NCI-H2227 (cell line): ENCODE measurements around the gene RBM38.

Source experiments
- DNase-seq: peaks from one replicate; lab custom pipeline; 2025; ENCODE audit not compliant: unreplicated experiment; lab: John Stamatoyannopoulos, UW

RBM38 gene

GRCh38 chr20:57389695-57390603 lies 1.2 kb upstream of the RBM38 start:
- DNase-seq = no peak

DNA sequence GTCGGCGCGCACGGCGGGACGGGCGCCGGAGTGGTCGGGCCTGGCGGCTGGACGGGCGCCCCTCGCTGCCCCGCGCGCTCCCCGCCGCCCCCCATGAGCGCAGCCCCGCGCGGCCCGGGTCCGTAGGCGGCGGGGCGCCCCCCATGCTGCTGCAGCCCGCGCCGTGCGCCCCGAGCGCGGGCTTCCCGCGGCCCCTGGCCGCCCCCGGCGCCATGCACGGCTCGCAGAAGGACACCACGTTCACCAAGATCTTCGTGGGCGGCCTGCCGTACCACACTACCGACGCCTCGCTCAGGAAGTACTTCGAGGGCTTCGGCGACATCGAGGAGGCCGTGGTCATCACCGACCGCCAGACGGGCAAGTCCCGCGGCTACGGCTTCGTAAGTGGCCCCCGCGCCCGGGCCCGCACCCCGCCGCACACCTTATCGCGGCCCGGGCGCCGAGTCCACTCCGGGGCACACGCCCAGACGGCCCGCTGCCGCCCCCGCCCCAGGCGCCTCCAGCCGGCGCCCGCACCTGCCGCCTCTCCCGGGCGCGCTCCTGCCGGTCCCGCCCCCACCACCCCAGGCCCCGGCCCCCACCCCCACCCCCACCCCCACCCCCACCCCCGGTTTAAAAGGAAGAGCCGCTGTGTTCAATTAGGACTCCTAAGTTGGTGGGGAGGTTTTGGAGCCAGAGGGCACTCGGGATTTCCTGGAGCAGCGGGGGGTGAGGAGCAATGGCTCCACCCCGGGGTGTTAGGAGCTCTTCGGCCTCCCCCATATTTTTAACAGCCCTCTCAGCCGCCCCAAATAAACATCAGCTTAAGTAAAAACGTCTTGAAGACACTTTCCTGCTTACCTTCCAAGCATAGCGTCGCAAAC lies 474 bp downstream of the RBM38 start:
- peak; percentile 48 for DNase-seq

GRCh38 chr20:57392512-57393271 lies 1.5 kb downstream of the RBM38 start:
- DNase-seq = no peak

GRCh38 chr20:57393321-57394120 lies 2.3 kb downstream of the RBM38 start:
- DNase-seq = no peak

GRCh38 chr20:57394121-57395082 lies 3.2 kb downstream of the RBM38 start:
- DNase-seq = no peak

DNA sequence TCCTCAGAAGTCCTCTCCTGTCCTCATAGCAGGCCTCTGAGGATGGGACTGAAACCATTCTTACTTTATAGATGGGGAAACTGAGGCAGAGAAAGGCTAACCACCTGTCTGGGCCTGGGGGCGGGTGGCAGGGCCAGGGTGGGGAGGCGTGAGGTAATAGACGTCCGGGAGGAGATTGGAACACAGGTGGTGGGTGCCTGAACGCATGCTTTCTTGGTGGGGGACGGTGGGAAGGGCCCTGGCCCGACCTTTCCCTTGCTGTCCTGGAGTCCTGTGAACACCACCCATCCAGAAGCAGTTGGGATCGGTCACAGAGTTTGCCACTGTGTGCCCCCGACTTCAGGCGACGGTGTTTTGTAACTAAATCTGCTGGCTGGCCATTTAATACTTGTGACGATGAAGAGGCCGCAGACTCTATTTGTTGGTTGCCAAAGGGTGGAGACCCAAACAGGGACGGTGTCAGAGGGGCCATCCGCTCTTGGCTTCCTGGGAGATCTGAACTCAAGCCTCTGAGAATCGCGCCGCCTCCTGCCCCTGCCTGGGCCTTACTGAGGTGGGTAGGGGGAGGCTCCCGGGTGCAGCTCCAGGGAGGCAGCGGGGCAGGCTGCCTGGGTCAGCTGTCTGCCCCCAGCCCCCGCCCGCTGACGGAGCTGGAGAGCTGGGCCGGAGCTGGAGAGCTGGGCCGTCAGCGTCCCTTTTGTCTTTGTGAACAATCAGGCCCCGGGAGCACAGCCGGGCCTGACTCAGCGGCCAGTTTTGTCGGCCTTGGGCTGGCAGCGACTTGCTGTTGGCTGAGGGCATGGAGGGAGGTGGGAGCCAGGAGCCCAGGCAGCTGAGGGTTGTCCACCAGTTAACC lies 4.1 kb downstream of the RBM38 start:
- DNase-seq = no peak

DNA sequence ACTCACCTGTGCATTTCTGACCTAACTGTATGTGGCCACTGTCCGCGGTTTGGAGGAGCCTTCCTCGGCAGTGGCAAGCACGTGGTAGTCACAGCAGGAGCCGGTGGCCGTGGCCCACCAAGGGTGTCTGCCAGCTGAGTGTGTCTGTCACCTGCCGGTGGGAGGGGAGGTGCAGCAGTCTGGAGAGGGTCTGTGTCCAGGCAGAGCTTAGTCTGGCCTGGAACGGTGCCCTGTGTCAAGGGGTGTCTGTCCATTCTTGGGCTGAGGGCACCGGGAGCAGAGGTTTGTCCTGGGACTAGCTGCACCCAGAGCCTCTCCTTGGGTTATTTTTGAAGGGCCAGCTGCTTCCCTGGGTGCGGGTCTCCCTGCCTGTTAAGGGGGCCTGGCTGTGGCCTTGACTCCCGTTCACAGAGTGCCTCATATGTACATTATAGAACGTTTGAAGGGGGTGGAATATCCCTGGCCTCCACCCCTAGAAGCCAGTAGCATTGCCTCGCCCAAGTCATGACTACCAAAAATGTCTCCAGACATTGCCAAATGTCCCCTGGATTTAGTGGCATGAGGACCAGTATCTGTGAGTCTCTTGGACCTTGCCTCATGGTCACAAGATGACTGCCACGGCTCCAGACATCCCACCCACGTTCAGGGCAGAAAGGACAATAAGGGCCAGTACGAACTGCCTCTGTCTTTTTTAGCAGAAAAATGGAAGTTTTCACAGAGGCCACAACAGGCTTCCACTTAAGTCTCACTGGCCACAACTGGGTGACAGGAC lies 5.2 kb downstream of the RBM38 start:
- DNase-seq = no peak

- no peak for DNase-seq
Observed at GRCh38 chr20:57396984-57397692, 5.9 kb downstream of the RBM38 start.

- no peak for DNase-seq
Observed at GRCh38 chr20:57397693-57398108, 6.5 kb downstream of the RBM38 start.

DNA sequence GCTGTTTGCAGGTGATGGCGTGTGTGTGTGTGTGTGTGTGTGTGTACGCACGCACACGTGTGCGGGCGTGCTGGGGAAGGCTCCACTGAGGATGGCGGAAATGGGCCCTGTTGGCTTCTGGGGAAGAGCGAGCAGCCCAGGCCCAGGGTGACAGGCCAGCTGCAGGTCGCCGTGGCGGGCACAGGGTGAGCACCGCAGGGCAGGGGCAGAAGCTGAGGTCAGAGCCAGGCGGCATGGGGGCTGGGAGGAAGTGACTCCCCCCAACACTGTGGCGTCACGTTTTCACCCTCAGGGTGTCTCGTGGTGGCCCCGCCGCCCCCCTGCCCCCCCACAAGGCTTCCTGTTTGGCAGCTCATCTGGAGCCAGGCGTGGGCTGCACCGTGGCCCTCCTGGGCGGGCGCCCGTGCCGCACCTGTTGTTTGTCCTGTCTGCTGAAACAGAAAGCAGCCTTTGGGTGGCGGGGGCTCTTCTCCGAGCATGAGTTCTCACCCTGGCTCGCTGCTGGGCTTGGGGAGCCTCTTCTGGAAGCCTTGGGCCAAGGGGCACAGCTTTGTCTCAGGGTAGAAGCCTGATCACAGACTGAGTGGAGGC lies 7.1 kb downstream of the RBM38 start:
- no peak for DNase-seq

DNA sequence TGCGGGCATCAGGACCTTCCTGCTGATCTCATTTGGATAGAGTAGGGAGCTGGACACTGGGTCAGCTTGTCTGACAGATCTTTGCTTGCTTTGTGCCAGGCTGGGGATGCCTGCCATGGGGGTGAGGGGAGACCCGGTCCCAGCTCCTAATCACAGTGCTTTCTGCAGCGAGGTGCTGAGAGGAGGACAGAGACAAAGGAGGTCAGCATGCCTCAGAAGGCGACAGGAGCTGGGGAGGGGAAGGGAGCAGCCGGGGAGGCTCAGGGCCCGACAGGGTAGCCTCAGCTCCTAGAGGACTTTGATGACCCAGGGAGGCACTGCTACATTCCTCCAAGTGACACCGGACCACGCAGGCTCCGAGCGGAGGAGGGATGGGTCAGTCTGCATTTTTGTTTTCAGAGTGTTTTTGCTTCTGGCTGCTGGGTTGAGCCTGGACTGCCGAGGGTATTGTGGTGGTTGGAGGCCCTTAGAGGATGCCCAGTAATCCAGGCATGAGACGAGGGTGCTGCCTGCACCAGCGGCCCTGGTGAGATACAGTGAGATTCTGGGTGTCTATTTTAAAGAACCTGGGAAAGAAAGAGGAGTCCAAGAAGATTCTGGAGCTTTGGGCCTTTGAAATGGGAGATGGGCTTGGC lies 7.8 kb downstream of the RBM38 start:
- DNase-seq = no peak

- no peak for DNase-seq
Observed at GRCh38 chr20:57399587-57400155, 8.5 kb downstream of the RBM38 start.

GRCh38 chr20:57400231-57400701 lies 9.1 kb downstream of the RBM38 start:
- DNase-seq = no peak

- DNase-seq = no peak
Observed at GRCh38 chr20:57400821-57401564, 9.8 kb downstream of the RBM38 start.

GRCh38 chr20:57401565-57401918 lies 10.3 kb downstream of the RBM38 start:
- no peak for DNase-seq
